Karpas-422 (cell line): ENCODE measurements around the gene PHLDB2. TPM values are rescaled to one million over a fixed set of nuclear protein-coding genes. Genes with fewer than 3 reads are reported as not detected.
A peak's percentile ranks its signal among the peaks of the same experiment; 100 is the strongest.

Source experiments
- DNase-seq: peaks from one replicate; pipeline ENCODE4 v3.0.0-alpha.2; 2015
- H2AFZ ChIP-seq: fragments of 200-600 bp; sonication (generic); 2 replicates; pipeline ENCODE4 v1.6.1; 2014; ENCODE audit warnings: antibody characterized with exemption, low read length, mixed read lengths
- H3K27ac ChIP-seq: fragments of 200-600 bp; sonication (generic); 2 replicates; pipeline ENCODE4 v1.5.1; 2014; ENCODE audit warnings: mild to moderate bottlenecking, low read length, moderate library complexity
- H3K27me3 ChIP-seq: fragments of 200-600 bp; sonication (generic); 2 replicates; pipeline ENCODE4 v1.6.1; 2014; ENCODE audit warnings: low read length, mixed read lengths
- H3K36me3 ChIP-seq: fragments of 200-600 bp; sonication (generic); 2 replicates; pipeline ENCODE4 v1.6.1; 2014; ENCODE audit warnings: low read length, mixed read lengths; ENCODE audit not compliant: insufficient read depth
- H3K4me1 ChIP-seq: fragments of 200-600 bp; sonication (generic); 2 replicates; pipeline ENCODE4 v1.6.1; 2014; ENCODE audit warnings: mild to moderate bottlenecking, low read length, mixed read lengths
- H3K4me2 ChIP-seq: fragments of 200-600 bp; sonication (generic); 2 replicates; pipeline ENCODE4 v1.6.1; 2014; ENCODE audit warnings: low read length, low read depth, mild to moderate bottlenecking; ENCODE audit not compliant: poor library complexity, severe bottlenecking
- H3K4me3 ChIP-seq: fragments of 200-600 bp; sonication (generic); 2 replicates; pipeline ENCODE4 v1.5.1; 2014; ENCODE audit warnings: mild to moderate bottlenecking, antibody characterized with exemption, low read length, mixed read lengths
- H3K79me2 ChIP-seq: fragments of 200-600 bp; sonication (generic); 2 replicates; pipeline ENCODE4 v1.6.1; 2014; ENCODE audit warnings: mild to moderate bottlenecking, low read length, mixed read lengths
- H3K9ac ChIP-seq: fragments of 200-600 bp; sonication (generic); 2 replicates; pipeline ENCODE4 v1.6.0; 2014; ENCODE audit warnings: low read length
- H3K9me2 ChIP-seq: fragments of 200-600 bp; sonication (generic), shearing (Covaris generic); replicated peaks from 2 replicates; pipeline ENCODE4 v1.6.0; 2014; ENCODE audit warnings: mild to moderate bottlenecking, low read length, moderate library complexity; ENCODE audit not compliant: insufficient read depth
- H3K9me3 ChIP-seq: fragments of 300-700, 200-600 bp; sonication (generic); 2 replicates; pipeline ENCODE4 v1.6.1; 2014; ENCODE audit warnings: low read length, mixed read lengths
- H4K20me1 ChIP-seq: fragments of 200-600 bp; sonication (generic); 2 replicates; pipeline ENCODE4 v1.6.1; 2014; ENCODE audit warnings: mild to moderate bottlenecking, antibody characterized with exemption, low read length, low read depth; ENCODE audit not compliant: insufficient read depth
- total RNA-seq: library from RNA; depleted of rRNA; stranded (reverse); fragments of >200 nt; shearing (Covaris generic); gene quantifications from 2 replicates; pipeline ENCODE4 v1.2.3, GENCODE V29; 2014; ENCODE audit warnings: low replicate concordance

The PHLDB2 gene
- total RNA-seq, 1 experiment from 2014 or later = 2.1 TPM

DNA sequence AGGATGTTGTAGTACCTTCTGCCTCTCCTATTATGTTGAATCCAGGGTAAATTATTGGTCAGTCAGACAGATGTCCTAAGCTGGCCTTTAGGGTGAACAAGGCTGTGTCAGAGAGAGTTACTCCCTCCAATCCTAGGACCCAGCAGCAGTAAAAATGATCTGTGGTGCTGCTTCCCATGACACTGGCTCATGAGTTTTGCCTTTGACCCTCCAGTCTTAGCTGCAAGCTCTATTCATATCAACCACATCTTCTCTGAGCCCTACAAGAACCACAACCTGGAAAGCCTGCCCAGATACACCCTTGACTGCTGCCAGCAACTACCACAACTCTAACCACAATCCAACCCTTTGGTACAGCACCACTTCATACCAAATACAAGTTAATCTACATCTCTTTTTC is 27.2 kb upstream of the PHLDB2 start:
- Histone ChIP-seq H3K36me3 (no peaks in the 10 kb centered on the region), H4K20me1 (no peaks in the 10 kb centered on the region), H3K9ac (no peak overlapping the region), H3K9me2 (no peaks in the 10 kb centered on the region), H3K4me2 (no peak overlapping the region), H3K27ac (peak overlapping the region; percentile 30; the same call in 1 of the 2 replicates), H3K4me1 (peaks cover 16% of the 10 kb centered on the region), H3K27me3 (no peaks in the 10 kb centered on the region), H3K9me3 (no peaks in the 10 kb centered on the region), H3K79me2 (no peaks in the 10 kb centered on the region), H2AFZ (peak overlapping the region; percentile 58), H3K4me3 (no peak overlapping the region)
- DNase-seq = no peak

DNA sequence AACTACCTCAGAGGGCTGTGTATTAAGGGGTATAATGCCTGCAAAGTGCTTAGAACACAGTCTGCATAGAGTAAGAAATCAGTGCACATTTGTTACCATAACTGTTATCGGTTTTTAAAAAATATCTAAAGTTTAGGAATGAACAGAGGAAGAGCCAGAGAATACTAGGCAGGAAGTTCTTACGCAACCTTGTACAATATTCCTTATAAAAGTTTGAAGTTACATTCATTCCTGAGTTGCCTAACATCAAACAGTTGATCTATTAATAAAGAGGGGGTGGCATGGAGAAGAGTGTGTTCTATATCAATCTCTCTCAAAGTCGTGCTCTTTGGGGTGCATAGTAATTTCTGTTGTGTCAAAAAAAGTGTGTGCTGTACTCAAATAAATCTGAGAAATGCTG is 22.0 kb upstream of the PHLDB2 start:
- no peak overlapping the region for H3K27ac ChIP-seq
- H3K9ac ChIP-seq = no peak overlapping the region
- H2AFZ ChIP-seq = no peak overlapping the region
- no peaks in the 10 kb centered on the region for H3K9me3 ChIP-seq
- no peak overlapping the region for H3K4me3 ChIP-seq
- no peaks in the 10 kb centered on the region for H3K9me2 ChIP-seq
- DNase-seq = no peak
- H3K79me2 ChIP-seq = no peaks in the 10 kb centered on the region
- no peaks in the 10 kb centered on the region for H3K36me3 ChIP-seq
- H4K20me1 ChIP-seq = no peaks in the 10 kb centered on the region
- H3K4me1 ChIP-seq = no peaks in the 10 kb centered on the region
- H3K27me3 ChIP-seq = no peaks in the 10 kb centered on the region
- H3K4me2 ChIP-seq = no peak overlapping the region

DNA sequence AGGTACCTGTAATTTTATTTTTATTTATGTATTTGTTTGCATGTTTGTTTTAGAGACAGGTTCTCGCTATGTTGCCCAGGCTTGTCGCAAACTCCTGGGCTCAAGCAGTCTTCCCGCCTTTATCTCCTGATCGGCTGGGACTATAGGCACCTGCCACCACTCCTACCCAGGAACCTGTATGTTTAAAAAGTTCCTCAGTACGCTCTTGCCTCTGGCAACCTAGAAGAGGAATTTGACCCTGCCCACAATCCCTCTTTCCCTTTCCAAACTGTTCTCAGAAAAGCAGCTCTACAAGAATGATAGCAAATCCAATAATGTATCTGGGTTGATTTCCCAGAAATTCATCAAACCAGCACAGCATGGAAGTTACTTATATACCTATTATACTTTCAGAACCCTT is 20.9 kb upstream of the PHLDB2 start:
- Histone ChIP-seq H3K4me1 (no peaks in the 10 kb centered on the region), H3K9ac (no peak overlapping the region), H4K20me1 (no peaks in the 10 kb centered on the region), H3K27me3 (no peaks in the 10 kb centered on the region), H3K27ac (no peak overlapping the region), H3K36me3 (no peaks in the 10 kb centered on the region), H3K4me3 (no peak overlapping the region), H3K9me3 (no peaks in the 10 kb centered on the region), H3K9me2 (no peaks in the 10 kb centered on the region), H3K79me2 (no peaks in the 10 kb centered on the region), H2AFZ (no peak overlapping the region), H3K4me2 (no peak overlapping the region)
- DNase-seq = no peak

DNA sequence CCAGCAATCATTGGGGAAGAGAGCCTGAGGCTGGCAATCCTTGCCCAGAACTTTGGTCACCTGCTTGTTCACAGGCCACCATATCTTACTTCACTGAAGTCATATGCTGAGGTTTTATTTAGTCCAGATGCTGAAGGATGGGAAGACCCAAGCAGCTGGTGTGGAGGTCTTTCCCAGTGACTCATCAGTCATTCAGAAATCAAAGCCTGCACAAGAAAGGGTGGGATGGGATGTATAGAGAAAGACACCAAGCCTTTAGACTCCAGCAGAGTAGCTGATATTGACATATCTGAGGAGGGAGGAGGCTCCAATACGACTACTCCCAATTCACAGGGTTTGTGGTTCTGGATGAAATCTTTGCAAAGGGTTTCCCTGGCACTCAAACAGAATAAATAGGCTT is 13.0 kb upstream of the PHLDB2 start:
- no peak overlapping the region for H3K9ac ChIP-seq
- no peak overlapping the region for H3K4me3 ChIP-seq
- H3K27ac ChIP-seq = no peak overlapping the region
- H3K36me3 ChIP-seq = no peaks in the 10 kb centered on the region
- no peaks in the 10 kb centered on the region for H3K9me3 ChIP-seq
- H3K4me2 ChIP-seq = no peak overlapping the region
- DNase-seq = no peak
- no peaks in the 10 kb centered on the region for H4K20me1 ChIP-seq
- no peaks in the 10 kb centered on the region for H3K79me2 ChIP-seq
- no peaks in the 10 kb centered on the region for H3K27me3 ChIP-seq
- H3K4me1 ChIP-seq = no peaks in the 10 kb centered on the region
- no peak overlapping the region for H2AFZ ChIP-seq
- no peaks in the 10 kb centered on the region for H3K9me2 ChIP-seq

DNA sequence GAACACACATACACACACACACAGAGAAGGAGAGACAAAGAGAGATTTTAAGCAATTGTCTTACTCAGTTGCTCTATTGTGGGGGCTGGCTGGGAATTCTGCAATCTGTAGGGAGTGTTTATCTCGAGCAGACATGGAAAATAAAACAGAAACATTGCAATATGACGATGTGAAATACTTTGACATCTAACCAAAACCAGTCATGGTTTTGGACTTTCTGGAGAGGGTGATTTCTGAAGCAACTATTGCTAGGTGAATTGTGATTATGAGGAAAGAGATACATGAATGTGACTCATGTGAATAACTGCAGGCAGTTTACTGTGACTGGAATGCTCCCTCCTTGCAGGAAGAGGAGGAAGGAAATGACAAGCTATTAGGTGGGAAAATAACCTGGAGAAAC is 12.3 kb upstream of the PHLDB2 start:
- Histone ChIP-seq H3K9me3 (no peaks in the 10 kb centered on the region), H3K4me3 (no peak overlapping the region), H4K20me1 (no peaks in the 10 kb centered on the region), H3K27me3 (no peaks in the 10 kb centered on the region), H3K4me1 (peaks cover 4% of the 10 kb centered on the region; the same call in 1 of the 2 replicates), H3K79me2 (no peaks in the 10 kb centered on the region), H3K9me2 (no peaks in the 10 kb centered on the region), H3K27ac (no peak overlapping the region), H3K9ac (no peak overlapping the region), H3K4me2 (no peak overlapping the region), H3K36me3 (no peaks in the 10 kb centered on the region), H2AFZ (no peak overlapping the region)
- DNase-seq = no peak

DNA sequence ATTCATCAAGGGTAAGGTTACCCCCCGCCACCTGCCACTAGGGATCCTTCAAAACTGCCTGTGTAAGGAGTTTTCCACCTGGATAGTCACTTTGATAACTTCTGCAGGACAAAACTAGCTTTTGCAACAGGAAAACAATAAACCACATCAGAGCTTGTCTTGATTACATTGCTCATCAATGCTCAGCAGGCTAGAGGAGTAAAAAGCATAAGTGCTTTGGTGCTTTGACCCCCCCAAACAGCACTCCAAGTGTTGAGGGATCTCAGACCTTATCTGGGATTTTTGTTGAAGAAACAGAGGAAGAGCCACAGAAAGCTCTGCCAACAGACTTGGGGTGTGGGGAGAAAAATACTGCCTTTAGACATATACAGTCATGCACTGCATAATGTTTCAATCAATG is 10.8 kb upstream of the PHLDB2 start:
- Histone ChIP-seq H4K20me1 (no peaks in the 10 kb centered on the region), H3K4me1 (peaks cover 14% of the 10 kb centered on the region), H2AFZ (no peak overlapping the region), H3K36me3 (no peaks in the 10 kb centered on the region), H3K4me3 (no peak overlapping the region), H3K9me3 (no peaks in the 10 kb centered on the region), H3K9ac (no peak overlapping the region), H3K4me2 (no peak overlapping the region), H3K9me2 (no peaks in the 10 kb centered on the region), H3K79me2 (no peaks in the 10 kb centered on the region), H3K27me3 (no peaks in the 10 kb centered on the region), H3K27ac (no peak overlapping the region)
- no peak for DNase-seq

DNA sequence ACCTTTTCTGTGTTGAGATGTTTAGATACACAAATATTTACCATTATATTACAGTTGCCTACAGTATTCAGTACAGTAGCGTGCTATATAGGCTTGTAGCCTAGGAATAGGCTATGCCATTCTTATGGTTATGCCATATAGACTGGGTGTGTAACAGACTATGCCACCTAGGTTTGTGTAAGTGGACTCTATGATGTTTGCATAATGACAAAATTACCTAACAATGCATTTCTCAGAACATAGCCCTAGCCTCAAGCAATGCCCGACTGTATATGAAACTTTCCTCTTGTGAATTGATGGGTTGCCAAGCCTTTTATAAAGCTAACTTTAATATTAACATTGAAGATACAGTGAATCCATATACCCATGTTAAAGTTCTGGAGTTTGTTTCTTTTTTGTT is 10.3 kb upstream of the PHLDB2 start:
- no peak overlapping the region for H3K4me2 ChIP-seq
- no peak overlapping the region for H3K27ac ChIP-seq
- H2AFZ ChIP-seq = no peak overlapping the region
- H3K9ac ChIP-seq = no peak overlapping the region
- no peaks in the 10 kb centered on the region for H3K9me2 ChIP-seq
- H3K4me1 ChIP-seq = peaks cover 14% of the 10 kb centered on the region
- DNase-seq = no peak
- no peaks in the 10 kb centered on the region for H3K27me3 ChIP-seq
- H3K4me3 ChIP-seq = no peak overlapping the region
- H3K36me3 ChIP-seq = no peaks in the 10 kb centered on the region
- no peaks in the 10 kb centered on the region for H3K9me3 ChIP-seq
- H3K79me2 ChIP-seq = no peaks in the 10 kb centered on the region
- H4K20me1 ChIP-seq = no peaks in the 10 kb centered on the region

DNA sequence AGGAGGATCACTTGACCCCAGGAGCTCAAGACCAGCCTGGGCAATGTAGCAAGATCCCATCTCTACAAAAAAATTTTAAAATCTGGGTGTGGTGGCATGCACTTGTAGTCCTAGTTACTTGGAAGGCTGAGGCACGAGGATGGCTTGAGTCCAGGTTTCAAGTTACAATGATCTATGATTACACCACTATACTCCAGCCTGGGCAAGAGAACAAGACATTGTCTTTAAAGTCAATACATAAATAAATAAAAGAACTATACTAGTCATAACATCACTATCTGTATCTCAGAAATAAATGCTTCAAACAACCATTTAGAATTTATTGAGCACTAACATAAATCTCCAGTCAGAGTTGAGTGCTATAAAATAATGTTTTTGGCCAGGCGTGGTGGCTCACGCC is 8.5 kb upstream of the PHLDB2 start:
- Histone ChIP-seq H3K4me2 (no peak overlapping the region), H3K9ac (no peak overlapping the region), H3K79me2 (no peaks in the 10 kb centered on the region), H3K9me2 (no peaks in the 10 kb centered on the region), H4K20me1 (no peaks in the 10 kb centered on the region), H3K4me1 (peaks cover 14% of the 10 kb centered on the region), H3K27me3 (no peaks in the 10 kb centered on the region), H3K36me3 (no peaks in the 10 kb centered on the region), H2AFZ (no peak overlapping the region), H3K4me3 (no peak overlapping the region), H3K27ac (no peak overlapping the region), H3K9me3 (no peaks in the 10 kb centered on the region)
- no peak for DNase-seq

DNA sequence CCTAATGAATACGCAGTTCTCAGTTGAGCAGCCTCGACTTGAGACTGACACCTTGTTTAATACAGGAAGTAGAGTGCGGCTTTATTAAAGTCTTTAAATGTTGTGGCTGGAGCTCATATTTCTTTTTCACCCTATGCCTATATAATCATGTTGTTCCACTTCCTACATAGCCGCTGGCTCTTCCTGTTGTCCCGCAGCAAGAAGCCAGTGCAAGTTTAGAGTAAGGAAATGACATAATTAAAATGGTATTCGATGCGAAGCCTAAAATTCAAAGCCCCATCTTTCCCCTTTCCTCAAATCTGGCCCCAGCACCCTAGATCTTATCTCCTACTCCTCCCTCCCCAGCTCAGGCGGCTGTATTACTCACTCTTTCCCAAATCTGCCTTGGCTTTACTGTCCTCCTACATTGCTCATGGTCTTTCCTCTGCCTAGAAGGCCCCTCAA is 7.5 kb upstream of the PHLDB2 start:
- no peak overlapping the region for H3K4me2 ChIP-seq
- H3K27ac ChIP-seq = no peak overlapping the region

More for the DNA sequence above, 7.5 kb upstream of the PHLDB2 start:
- Histone ChIP-seq H3K9ac (no peak overlapping the region), H4K20me1 (no peaks in the 10 kb centered on the region), H3K36me3 (no peaks in the 10 kb centered on the region), H2AFZ (no peak overlapping the region), H3K4me3 (no peak overlapping the region), H3K79me2 (no peaks in the 10 kb centered on the region), H3K27me3 (no peaks in the 10 kb centered on the region), H3K9me3 (no peaks in the 10 kb centered on the region), H3K4me1 (peaks cover 14% of the 10 kb centered on the region), H3K9me2 (no peaks in the 10 kb centered on the region)
- no peak for DNase-seq
